Loucy (cell line): ENCODE measurements around the gene HOXA2.

Experiments used
- CTCF ChIP-seq: fragments of 200-600 bp; sonication (generic); conservative IDR thresholded peaks from 2 replicates; pipeline ENCODE4 v1.5.1; 2014; ENCODE audit warnings: mild to moderate bottlenecking, antibody characterized with exemption, low read length
- EZH2phosphoT487 ChIP-seq: fragments of 200-600 bp; IDR thresholded peaks from 2 replicates; pipeline ENCODE4 v1.6.1; 2018; ENCODE audit warnings: antibody characterized with exemption, mild to moderate bottlenecking, moderate library complexity, borderline replicate concordance

DNA sequence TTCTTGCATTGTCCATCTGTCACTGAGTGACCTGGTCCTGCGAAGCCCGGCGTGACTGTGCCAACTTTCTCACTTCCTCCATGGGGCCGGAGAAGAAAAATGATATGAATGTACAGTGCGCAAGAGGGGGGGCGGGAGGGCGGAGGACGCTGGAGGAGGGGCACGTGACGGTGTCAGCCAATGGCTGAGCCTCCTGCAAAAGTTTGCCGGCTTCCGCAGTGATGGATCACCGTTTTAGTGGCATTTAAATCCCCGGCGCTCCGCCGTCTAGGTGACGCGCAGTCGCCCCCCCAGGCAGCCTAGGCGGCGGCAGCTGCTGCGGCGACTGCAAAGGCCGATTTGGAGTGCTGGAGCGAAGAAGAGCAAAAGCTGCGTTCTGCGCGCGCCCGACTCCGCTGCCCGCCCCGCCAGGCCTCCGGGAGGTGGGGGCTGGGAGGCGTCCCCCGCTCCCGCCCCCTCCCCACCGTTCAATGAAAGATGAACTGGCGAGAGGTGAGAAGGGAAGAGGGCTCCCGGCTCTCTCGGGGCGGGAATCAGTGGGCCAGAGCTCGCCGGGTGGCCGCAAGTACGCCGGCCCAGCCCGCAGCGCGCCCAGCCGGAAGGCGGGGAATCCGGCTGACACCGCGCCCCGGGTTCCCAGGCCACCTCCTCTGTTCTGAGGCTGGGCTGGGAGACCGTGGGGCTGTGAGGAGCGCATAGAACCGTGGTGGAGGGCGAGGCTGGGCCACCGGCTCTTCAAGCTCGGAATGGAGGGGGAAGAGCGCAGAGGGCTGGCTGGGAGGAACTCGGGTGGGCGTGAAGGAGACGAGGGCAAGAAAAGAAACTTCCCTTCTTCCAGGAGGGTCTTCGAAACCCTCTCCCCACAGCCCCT lies 6.4 kb downstream of the HOXA2 start, which contains the start of gene HOXA1:
- TF ChIP-seq CTCF = no peak; the same call in 1 of the 2 replicates
- no peak for TF ChIP-seq EZH2phosphoT487
